GM19452 (cell line): ENCODE data around the gene SLC25A27.
A peak's percentile ranks its signal among the peaks of the same experiment; 100 is the strongest.
"Not testable (repeated sequence)": the region's sequence is repeated elsewhere in the genome, so short reads cannot be mapped to it uniquely, and the experiment has no call there.

Experiments
- ATAC-seq: cut with Tn5 transposase; IDR thresholded peaks from one replicate; pipeline ENCODE4 v1.9.1; 2021; ENCODE audit not compliant: unreplicated experiment

Gene SLC25A27, protein sequence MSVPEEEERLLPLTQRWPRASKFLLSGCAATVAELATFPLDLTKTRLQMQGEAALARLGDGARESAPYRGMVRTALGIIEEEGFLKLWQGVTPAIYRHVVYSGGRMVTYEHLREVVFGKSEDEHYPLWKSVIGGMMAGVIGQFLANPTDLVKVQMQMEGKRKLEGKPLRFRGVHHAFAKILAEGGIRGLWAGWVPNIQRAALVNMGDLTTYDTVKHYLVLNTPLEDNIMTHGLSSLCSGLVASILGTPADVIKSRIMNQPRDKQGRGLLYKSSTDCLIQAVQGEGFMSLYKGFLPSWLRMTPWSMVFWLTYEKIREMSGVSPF

DNA sequence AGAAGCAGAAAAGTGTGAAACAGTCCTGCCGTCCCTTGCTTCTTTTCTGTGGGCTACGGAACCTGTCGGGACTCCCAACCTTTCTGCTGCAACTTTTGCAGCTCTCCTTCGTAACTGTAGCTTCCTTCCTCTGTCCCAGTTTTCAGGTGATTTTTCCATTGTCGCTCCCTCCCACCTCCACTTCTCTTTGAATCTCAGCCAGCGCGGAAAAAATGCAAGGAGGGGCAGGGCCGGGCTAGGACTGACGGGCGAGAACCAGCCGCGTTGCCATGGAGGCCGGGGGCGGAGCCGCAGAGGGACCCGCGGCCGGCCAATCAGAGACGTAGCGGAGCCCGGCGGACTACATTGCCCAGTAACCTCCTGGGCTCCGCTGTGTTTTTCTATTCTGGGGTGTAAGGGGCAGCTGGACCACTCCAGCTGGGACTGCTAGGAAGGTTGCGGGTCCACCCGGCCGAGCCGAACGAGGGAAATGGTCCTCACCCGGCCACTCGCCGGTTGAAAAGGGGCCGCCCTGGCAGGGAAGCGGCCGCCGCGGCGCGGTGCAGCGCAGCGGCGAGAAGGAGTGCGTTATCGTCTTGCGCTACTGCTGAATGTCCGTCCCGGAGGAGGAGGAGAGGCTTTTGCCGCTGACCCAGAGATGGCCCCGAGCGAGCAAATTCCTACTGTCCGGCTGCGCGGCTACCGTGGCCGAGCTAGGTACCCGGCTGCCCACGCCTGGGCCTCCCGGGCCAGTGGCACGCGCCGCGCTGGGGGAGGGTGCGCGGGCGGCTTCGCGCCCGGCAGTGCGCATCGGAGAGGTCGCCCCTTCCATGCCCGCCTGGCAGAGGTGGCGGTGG, at the start of gene SLC25A27, which contains the start of gene CYP39A1:
Gene SLC25A27 (plus strand): TSS at position 373 of the 836 bp plus-strand sequence. CDS start 218 bp downstream, at position 591.
Gene CYP39A1 (minus strand): TSS at position 216 of the 836 bp plus-strand sequence. CDS start 236 bp downstream, outside the sequence.
- peak; percentile 100 for ATAC-seq

GRCh38 chr6:46605091-46605797, 47.5 kb upstream of the SLC25A27 start:
- no peak for ATAC-seq

- ATAC-seq = no peak
These were observed 46.4 kb upstream of the SLC25A27 start for GRCh38 chr6:46606338-46606737.

DNA sequence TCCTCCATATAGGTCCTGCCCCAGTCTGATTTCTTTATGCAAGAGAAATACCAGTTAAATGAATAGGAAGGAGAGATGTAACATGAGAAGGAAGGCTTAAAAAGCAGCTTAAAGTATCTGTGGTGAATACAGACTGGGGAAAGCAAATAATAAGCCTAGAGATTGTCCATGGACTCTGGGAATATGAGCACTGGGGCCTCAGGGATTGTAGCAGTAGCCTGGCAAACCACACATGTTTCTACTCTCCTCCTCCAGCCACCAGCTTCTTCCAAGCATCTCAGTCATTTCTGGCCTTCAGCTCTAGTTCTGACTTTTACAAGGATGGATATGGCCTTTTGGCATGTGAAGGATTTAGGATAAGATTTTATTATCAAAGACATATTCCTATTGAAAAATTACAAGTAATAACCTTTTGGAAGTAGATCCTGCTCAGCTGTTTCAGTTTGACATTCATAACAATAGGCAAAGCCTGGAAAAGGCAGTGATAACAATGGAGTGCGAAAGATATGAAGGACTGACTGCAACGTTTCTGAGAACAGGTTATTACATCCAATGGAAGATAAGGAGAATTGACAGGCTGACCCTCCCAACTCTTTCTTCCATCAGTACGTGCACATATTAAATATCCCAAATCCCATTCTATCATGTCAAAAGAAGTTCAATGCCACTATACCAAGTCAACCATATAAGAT, 41.8 kb upstream of the SLC25A27 start:
- ATAC-seq = no peak

GRCh38 chr6:46612645-46613044, 40.1 kb upstream of the SLC25A27 start:
- no peak for ATAC-seq

DNA sequence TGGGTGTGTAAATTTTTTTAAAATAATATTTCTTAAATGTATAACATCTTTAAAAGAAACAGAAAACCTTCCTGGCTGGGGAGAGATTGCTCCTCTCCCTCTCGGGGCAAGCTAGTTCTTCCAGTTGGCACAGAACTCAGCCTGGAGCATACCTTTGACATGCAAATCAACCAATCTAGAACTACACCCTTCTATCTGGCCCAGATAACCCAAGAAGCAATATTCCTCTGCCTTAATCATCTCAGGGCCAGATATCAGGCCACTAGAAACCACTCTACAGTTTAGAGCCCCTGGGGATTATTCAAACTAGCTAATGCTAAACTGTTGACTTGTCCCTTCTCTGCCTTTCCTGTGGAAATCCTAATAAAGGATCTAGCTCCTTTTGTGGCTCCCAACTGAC, 34.0 kb upstream of the SLC25A27 start:
- no peak for ATAC-seq

DNA sequence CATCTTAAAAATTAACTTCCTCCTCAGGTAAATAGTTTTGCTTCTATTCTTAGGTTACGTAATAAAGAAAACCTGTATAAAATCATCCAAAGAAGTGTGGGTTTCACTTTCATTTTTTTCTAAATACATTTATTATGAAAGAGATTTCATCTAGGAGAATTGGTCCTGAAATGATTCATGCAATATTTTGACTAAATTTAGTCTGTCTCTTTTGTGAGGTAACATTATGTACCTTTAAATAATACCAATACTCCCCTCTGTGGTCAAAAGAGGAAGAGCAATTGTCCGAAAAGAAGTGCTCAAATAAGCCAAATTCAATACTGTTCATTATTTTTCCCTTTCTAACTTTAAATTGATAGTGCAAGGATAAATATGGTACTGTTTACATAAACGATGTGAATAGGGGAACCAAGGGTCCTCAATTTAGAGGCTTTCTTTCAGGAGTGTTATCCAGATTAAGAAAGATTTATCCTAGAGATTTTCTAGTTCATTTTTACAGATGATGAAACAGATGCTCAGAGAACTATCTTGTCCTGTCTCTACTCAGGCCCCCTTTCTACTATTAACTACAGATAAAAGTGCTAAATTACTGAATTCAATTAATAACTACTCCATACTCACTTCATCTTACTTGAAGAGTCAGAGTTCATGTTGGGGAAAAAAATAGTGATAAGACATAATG, 26.4 kb upstream of the SLC25A27 start:
- ATAC-seq = peak; percentile 86

- no peak for ATAC-seq
These were observed 25.8 kb upstream of the SLC25A27 start for GRCh38 chr6:46626976-46627375.

GRCh38 chr6:46628498-46628897, 24.3 kb upstream of the SLC25A27 start:
- ATAC-seq = no peak

DNA sequence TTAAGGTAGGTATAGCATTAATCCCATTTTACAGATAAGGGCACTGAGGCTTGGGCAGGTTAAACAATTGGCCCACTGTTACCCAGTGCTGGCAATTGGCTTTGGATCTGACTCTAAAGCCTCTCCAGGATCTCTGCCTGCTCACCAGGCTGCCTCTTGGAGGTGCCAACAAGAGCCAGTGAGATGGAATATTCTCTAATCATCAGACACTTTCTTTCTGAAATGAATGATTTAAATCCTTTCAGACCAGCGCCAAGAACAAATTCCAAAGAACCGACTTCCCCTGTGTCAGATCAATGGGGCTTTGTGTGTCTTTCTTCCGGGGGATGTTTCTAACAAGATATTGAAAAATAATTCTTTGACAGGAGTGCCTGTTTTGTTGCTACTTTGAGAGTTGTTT, 23.8 kb upstream of the SLC25A27 start:
- no peak for ATAC-seq

GRCh38 chr6:46629691-46630090, 23.1 kb upstream of the SLC25A27 start:
- no peak for ATAC-seq

GRCh38 chr6:46632053-46632452, 20.7 kb upstream of the SLC25A27 start:
- ATAC-seq = no peak

DNA sequence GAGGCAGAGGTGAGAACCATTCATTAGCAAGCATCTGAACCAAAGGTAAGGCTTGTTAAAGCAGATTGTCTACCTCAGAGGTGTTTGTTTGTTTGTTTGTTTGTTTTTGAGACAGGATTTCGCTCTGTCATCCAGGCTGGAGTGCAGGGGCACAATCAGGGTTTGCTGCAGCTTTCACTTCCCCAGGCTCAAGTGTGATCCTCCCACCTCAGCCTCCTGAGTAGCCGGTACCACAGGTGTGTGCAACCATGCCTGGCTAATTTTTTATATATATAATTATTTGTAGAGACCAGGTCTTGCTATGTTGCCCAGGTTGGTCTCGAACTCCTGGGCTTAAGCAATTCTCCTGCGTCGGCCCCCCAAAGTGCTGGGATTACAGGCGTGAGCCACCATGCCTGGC, 17.3 kb upstream of the SLC25A27 start:
- ATAC-seq = no peak

DNA sequence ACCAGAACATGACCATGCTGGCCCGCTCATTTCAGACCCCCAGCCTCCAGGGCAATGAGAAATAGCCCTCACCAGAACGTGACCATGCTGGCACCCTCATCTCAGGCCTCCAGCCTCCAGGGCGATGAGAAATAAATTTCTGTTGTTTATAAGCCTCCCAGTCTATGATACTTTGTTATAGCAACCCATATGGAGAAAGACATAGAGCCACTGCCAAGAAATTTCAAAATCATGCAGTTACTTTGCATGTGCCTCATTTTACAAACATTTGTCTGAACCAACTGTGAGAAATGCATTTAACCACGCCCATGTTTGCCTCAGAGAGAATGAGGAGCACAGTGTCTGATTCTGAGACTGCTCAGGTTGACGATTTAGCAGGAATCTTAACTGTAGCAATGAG, 15.6 kb upstream of the SLC25A27 start:
- ATAC-seq = no peak

DNA sequence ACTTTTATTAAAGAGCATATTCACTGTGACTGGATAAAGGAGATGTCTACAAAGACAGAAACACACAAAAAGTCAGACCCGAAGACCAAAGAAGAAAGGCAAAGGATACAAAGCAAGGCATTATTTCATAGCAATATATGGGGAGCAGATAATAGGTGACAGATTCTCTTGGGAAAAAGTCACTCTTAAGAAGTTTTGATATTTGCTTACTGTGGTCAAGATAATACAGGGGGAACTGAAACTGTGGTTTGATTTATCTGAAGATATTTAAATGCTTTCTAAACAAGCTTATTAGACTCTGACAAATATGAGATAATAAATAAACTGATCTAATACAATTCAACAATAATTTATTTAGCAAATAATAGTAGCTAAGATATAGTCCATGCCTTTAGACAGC, 14.8 kb upstream of the SLC25A27 start:
- no peak for ATAC-seq

DNA sequence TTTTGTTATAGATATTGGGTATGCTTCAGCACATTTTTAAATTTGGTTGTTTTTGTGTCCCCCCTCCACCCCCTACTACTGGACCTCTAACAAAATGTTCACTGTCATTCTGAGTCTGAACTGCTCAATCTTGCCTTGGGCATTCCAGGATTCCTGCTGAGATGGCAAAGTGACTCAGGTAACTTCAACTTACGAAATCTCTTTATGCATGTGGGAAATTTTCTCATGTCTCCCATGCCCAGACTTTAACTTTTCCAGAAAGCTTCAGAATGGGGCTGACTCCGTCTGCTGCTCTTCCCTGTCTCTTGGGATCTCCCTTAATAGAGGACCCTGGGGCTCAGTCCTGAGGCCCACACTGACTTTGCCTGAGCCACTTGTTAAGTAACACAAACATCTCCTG, 14.1 kb upstream of the SLC25A27 start:
- no peak for ATAC-seq

- no peak for ATAC-seq
These were observed 9.6 kb upstream of the SLC25A27 start for GRCh38 chr6:46642928-46643751.

DNA sequence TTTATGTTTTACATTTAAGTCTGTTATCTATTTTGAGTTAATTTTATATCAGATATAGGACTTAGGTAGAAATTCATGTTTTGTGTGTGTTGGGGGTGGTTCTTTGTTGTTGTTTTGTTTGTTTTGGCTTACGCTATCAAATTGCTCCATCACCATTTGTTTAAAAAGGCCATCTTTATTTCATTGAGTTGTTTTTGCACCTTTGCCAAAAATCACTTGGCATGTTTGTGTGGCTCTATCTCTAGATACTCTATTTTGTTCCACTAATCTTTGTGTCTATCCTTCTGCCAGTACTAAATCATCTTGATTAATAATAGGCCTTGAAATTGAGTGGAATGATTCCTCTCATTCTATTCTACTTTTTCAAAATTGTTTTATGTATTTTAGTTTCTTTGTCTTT, 7.5 kb upstream of the SLC25A27 start:
- ATAC-seq = no peak

- ATAC-seq = not testable (repeated sequence)
These were observed 4.7 kb upstream of the SLC25A27 start for GRCh38 chr6:46648108-46648507.
